HepG2 (cell line): ENCODE data around the gene SNAI3. TPM values are rescaled to one million over a fixed set of nuclear protein-coding genes. Genes with fewer than 3 reads are reported as not detected.

ENCODE experiments used
- AGO2 ChIP-seq: fragments of 200-400 bp; formaldehyde crosslinking; optimal IDR thresholded peaks from 2 replicates; pipeline ENCODE3; 2017; ENCODE audit warnings: mild to moderate bottlenecking, low read depth, low read length, moderate library complexity
- CREB3 ChIP-seq: sonication (generic); formaldehyde crosslinking; IDR thresholded peaks from 2 replicates; pipeline ENCODE4 v1.5.0; 2020; ENCODE audit warnings: missing genetic modification reagents
- EP300 ChIP-seq, 3 experiments: sonication (generic) in 1 of 3; formaldehyde crosslinking in 1 of 3; IDR thresholded peaks; 2 replicates each; pipeline versions ENCODE4 v1.5.1 to v1.6.1; 2011 to 2020; ENCODE audit warnings: low read depth in 2 of 3, low read length in 2 of 3, borderline replicate concordance in 1 of 3, improper control_type of control experiment in 1 of 3, mild to moderate bottlenecking in 1 of 3, missing genetic modification reagents in 1 of 3, moderate library complexity in 1 of 3
- ERF ChIP-seq: IDR thresholded peaks from 2 replicates; pipeline ENCODE4 v1.6.1; 2018; ENCODE audit warnings: missing biosample characterization, missing genetic modification reagents
- ESRRA ChIP-seq: sonication (generic); formaldehyde crosslinking; IDR thresholded peaks from 2 replicates; pipeline ENCODE4 v1.5.1; 2020; ENCODE audit warnings: mild to moderate bottlenecking, low read depth, missing genetic modification reagents
- GPBP1L1 ChIP-seq: sonication (generic); formaldehyde crosslinking; IDR thresholded peaks from 2 replicates; pipeline ENCODE4 v1.5.0; 2020; ENCODE audit warnings: mild to moderate bottlenecking, missing genetic modification reagents
- JUN ChIP-seq: sonication (generic); formaldehyde crosslinking; IDR thresholded peaks from 2 replicates; pipeline ENCODE4 v1.4.0; 2020; ENCODE audit warnings: mild to moderate bottlenecking, missing genetic modification reagents
- MNT ChIP-seq: fragments of 450-650 bp; IDR thresholded peaks from 2 replicates; pipeline ENCODE4 v1.6.1; 2016
- NCOA2 ChIP-seq: sonication (generic); formaldehyde crosslinking; IDR thresholded peaks from 2 replicates; pipeline ENCODE4 v1.8.0; 2022; ENCODE audit warnings: inconsistent platforms
- NCOA5 ChIP-seq: sonication (generic); formaldehyde crosslinking; IDR thresholded peaks from 2 replicates; pipeline ENCODE4 v1.4.0; 2020; ENCODE audit warnings: missing genetic modification reagents
- POGZ ChIP-seq: sonication (generic); formaldehyde crosslinking; IDR thresholded peaks from 2 replicates; pipeline ENCODE4 v1.4.0; 2020; ENCODE audit warnings: mild to moderate bottlenecking, missing genetic modification reagents
- PRPF4 ChIP-seq: fragments of 200-400 bp; formaldehyde crosslinking; IDR thresholded peaks from 2 replicates; pipeline ENCODE4 v1.6.1; 2016; ENCODE audit warnings: low read length, low read depth; ENCODE audit not compliant: poor library complexity, severe bottlenecking
- RFXANK ChIP-seq: IDR thresholded peaks from 2 replicates; pipeline ENCODE4 v1.6.1; 2016
- THRA ChIP-seq: sonication (generic); formaldehyde crosslinking; IDR thresholded peaks from 2 replicates; pipeline ENCODE4 v1.4.0; 2020; ENCODE audit warnings: missing genetic modification reagents, borderline replicate concordance
- ZBED4 ChIP-seq: sonication (generic); formaldehyde crosslinking; IDR thresholded peaks from 2 replicates; pipeline ENCODE4 v1.4.0; 2020; ENCODE audit warnings: missing genetic modification reagents, borderline replicate concordance
- ZNF143 ChIP-seq: sonication (generic); formaldehyde crosslinking; IDR thresholded peaks from 2 replicates; pipeline ENCODE4 v1.4.0; 2020; ENCODE audit warnings: missing genetic modification reagents
- ZNF367 ChIP-seq: sonication (generic); formaldehyde crosslinking; IDR thresholded peaks from 2 replicates; pipeline ENCODE4 v1.4.0; 2020; ENCODE audit warnings: missing genetic modification reagents, borderline replicate concordance
- ZNF383 ChIP-seq: sonication (generic); formaldehyde crosslinking; IDR thresholded peaks from 2 replicates; pipeline ENCODE4 v1.4.0; 2020; ENCODE audit warnings: missing genetic modification reagents, mild to moderate bottlenecking, borderline replicate concordance
- ZNF484 ChIP-seq: sonication (generic); formaldehyde crosslinking; IDR thresholded peaks from 2 replicates; pipeline ENCODE4 v1.5.1; 2020; ENCODE audit warnings: mild to moderate bottlenecking, low read depth, missing genetic modification reagents, borderline replicate concordance
- ZSCAN21 ChIP-seq: sonication (generic); formaldehyde crosslinking; IDR thresholded peaks from 2 replicates; pipeline ENCODE4 v1.8.0; 2022; ENCODE audit warnings: mild to moderate bottlenecking, missing genetic modification reagents, moderate library complexity, borderline replicate concordance
- polyA plus RNA-seq, 8 experiments: library from polyadenylated mRNA; depleted of rRNA in 3 of 8; stranded (reverse) in 7 of 8; unstranded in 1 of 8; fragments of >200 nt; fragmentation: Illumina TruSeq in 4 of 8; extraction: Trizol in 4 of 8; gene quantifications; 2 replicates each; pipeline versions ENCODE4 v1.2.1 to v1.2.3, GENCODE V29; 2011 to 2016; ENCODE audit warnings: low read depth in 4 of 8, missing spikeins in 1 of 8, mixed read lengths in 1 of 8; ENCODE audit not compliant: insufficient read depth in 1 of 8
- total RNA-seq, 5 experiments: library from RNA; depleted of rRNA; stranded (reverse); fragments of >200 nt; fragmentation: Illumina TruSeq; extraction: Trizol; gene quantifications; 2 replicates each; pipeline ENCODE4 v1.2.3, GENCODE V29; 2016; ENCODE audit warnings: low read depth in 1 of 5

Gene SNAI3
- total and polyA plus RNA-seq, 2 of the 13 experiments (the other 11 are each of a cell fraction or from before 2014, with no cell fraction given), result 0.09 to 0.18 TPM

GRCh38 chr16:88651276-88651988 lies 34.9 kb downstream of the SNAI3 start (continued):
- TF ChIP-seq GPBP1L1 (CRISPR knock-in tag) (no peak), POGZ (CRISPR knock-in tag) (peak; percentile 66), AGO2 (peak; percentile 86), ZNF143 (CRISPR knock-in tag) (peak; percentile 69), ZNF383 (CRISPR knock-in tag) (no peak), THRA (CRISPR knock-in tag) (peak; percentile 89), MNT (peak; percentile 71), CREB3 (CRISPR knock-in tag) (no peak), JUN (CRISPR knock-in tag) (0 out of 2 replicates have a peak, but pooled peaks have one; percentile 18), ZBED4 (peak; percentile 94), ZNF484 (CRISPR knock-in tag) (no peak), PRPF4 (no peak), RFXANK (CRISPR knock-in tag) (no peak), ESRRA (CRISPR knock-in tag) (peak; percentile 86), EP300 (IDR thresholded peaks at IDR 0.05; ENCODE audit: low read depth in 2 of 2, low read length in 2 of 2) (peak; percentile 27 to 59; a peak in 2 of 4 replicates), EP300 (CRISPR knock-in tag; IDR thresholded peaks at IDR 0.05; ENCODE audit: borderline replicate concordance) (peak; percentile 75; the same call in 1 of the 2 replicates), ZNF367 (CRISPR knock-in tag) (0 out of 2 replicates have a peak, but pooled peaks have one; percentile 16), NCOA2 (CRISPR knock-in tag) (peak; percentile 87), ERF (CRISPR knock-in tag) (peak; percentile 86), ZSCAN21 (CRISPR knock-in tag) (peak; percentile 44; the same call in 1 of the 2 replicates), NCOA5 (CRISPR knock-in tag) (no peak)
